B cell (primary cell): Measurements from ENCODE around the gene CD6. TPM values are rescaled to one million over a fixed set of nuclear protein-coding genes. Genes with fewer than 3 reads are reported as not detected.

Experiments used
- ATAC-seq: fragments of 200-7000 bp; cut with Tn5 transposase; one replicate; pipeline ENCODE4 v1.10.0; 2021; ENCODE audit warnings: low read depth, mild to moderate bottlenecking, moderate number of reproducible peaks, moderate library complexity
- CTCF ChIA-PET: fragments of 350-600 bp; sonication (Branson Sonifier 250); formaldehyde crosslinking; loops from one replicate; lab custom pipeline; 2021; ENCODE audit warnings: antibody characterized with exemption, inconsistent platforms; lab: Charles Lee
- POLR2A ChIA-PET: fragments of 350-600 bp; sonication (Branson Sonifier 250); formaldehyde crosslinking; loops from one replicate; lab custom pipeline; 2021; ENCODE audit warnings: antibody characterized with exemption; lab: Charles Lee
- DNase-seq: peaks from one replicate; pipeline ENCODE4 v3.0.0; 2013
- H2AFZ ChIP-seq: 2 replicates; pipeline ENCODE4 v1.6.1; 2012; ENCODE audit warnings: mild to moderate bottlenecking, low read depth, low read length; ENCODE audit not compliant: insufficient read depth, poor library complexity, severe bottlenecking
- H3K27ac ChIP-seq, 2 donors: 1 replicate in 1 of 2; 2 replicates in 1 of 2; pipeline ENCODE4 v1.5.1; 2012 to 2013; ENCODE audit warnings: low read length in 2 of 2, mild to moderate bottlenecking in 2 of 2, moderate library complexity in 1 of 2
- H3K27me3 ChIP-seq, 4 experiments: fragments of 200-600 bp in 1 of 4; sonication (generic) in 1 of 4; replicated peaks in 1 of 4; 1 replicate in 2 of 4; 2 replicates in 2 of 4; pipeline versions ENCODE4 v1.6.1 to v1.7.0; 2013 to 2016; ENCODE audit warnings: low read length in 3 of 4, mild to moderate bottlenecking in 2 of 4, mixed read lengths in 1 of 4, moderate library complexity in 1 of 4; ENCODE audit not compliant: insufficient read depth in 4 of 4, control insufficient read depth in 3 of 4; ENCODE audit errors: control extremely low read depth in 1 of 4
- H3K36me3 ChIP-seq, 2 experiments: replicated peaks in 1 of 2; 1 replicate in 1 of 2; 2 replicates in 1 of 2; pipeline versions ENCODE4 v1.6.1 to v1.7.1; 2013; ENCODE audit warnings: low read length in 1 of 2; ENCODE audit not compliant: insufficient read depth in 2 of 2, control insufficient read depth in 1 of 2; ENCODE audit errors: control extremely low read depth in 1 of 2, extremely low read depth in 1 of 2
- H3K4me1 ChIP-seq, 2 donors: fragments of 200-600 bp in 1 of 2; sonication (generic) in 1 of 2; 1 replicate in 1 of 2; 2 replicates in 1 of 2; pipeline versions ENCODE4 v1.5.1 to v1.6.1; 2013 to 2017; ENCODE audit warnings: low read length in 2 of 2; ENCODE audit not compliant: control insufficient read depth in 2 of 2, insufficient read depth in 2 of 2
- H3K4me2 ChIP-seq: replicated peaks from 2 replicates; pipeline ENCODE3; 2012; ENCODE audit warnings: mild to moderate bottlenecking, low read depth, low read length; ENCODE audit not compliant: poor library complexity, severe bottlenecking
- H3K4me3 ChIP-seq, 5 experiments: fragments of 200-600 bp in 1 of 5; sonication (generic) in 1 of 5; 1 replicate in 3 of 5; 2 replicates in 2 of 5; pipeline versions ENCODE4 v1.5.1 to v1.7.0; 2011 to 2016; ENCODE audit warnings: low read length in 4 of 5, mild to moderate bottlenecking in 4 of 5, low read depth in 2 of 5, control low read depth in 1 of 5, moderate library complexity in 1 of 5; ENCODE audit not compliant: insufficient read depth in 1 of 5; ENCODE audit errors: control extremely low read depth in 1 of 5, extremely low read depth in 1 of 5
- H3K79me2 ChIP-seq: fragments of 200-600 bp; sonication (generic); one replicate; pipeline ENCODE4 v1.6.0; 2016; ENCODE audit warnings: low read length; ENCODE audit not compliant: control insufficient read depth, insufficient read depth
- H3K9ac ChIP-seq: fragments of 200-600 bp; sonication (generic); 2 replicates; pipeline ENCODE4 v1.6.1; 2017; ENCODE audit warnings: mild to moderate bottlenecking, low read length, moderate library complexity
- H3K9me3 ChIP-seq, 3 donors: one replicate each; pipeline versions ENCODE4 v1.6.1 to v1.7.1; 2013; ENCODE audit warnings: low read length in 2 of 3; ENCODE audit not compliant: control insufficient read depth in 2 of 3, insufficient read depth in 1 of 3; ENCODE audit errors: control extremely low read depth in 1 of 3
- H4K20me1 ChIP-seq: 2 replicates; pipeline ENCODE4 v1.6.0; 2012; ENCODE audit warnings: mild to moderate bottlenecking, low read length; ENCODE audit not compliant: insufficient read depth, control insufficient read depth, poor library complexity, severe bottlenecking
- H3K27ac Mint-ChIP-seq: one replicate; pipeline ENCODE4 v1.8.0; 2021; ENCODE audit warnings: mixed read lengths
- H3K27me3 Mint-ChIP-seq: one replicate; pipeline ENCODE4 v1.8.0; 2021; ENCODE audit warnings: mixed read lengths
- H3K4me1 Mint-ChIP-seq: one replicate; pipeline ENCODE4 v1.8.0; 2021; ENCODE audit warnings: mixed read lengths
- H3K4me3 Mint-ChIP-seq: one replicate; pipeline ENCODE4 v1.8.0; 2021; ENCODE audit warnings: mixed read lengths
- H3K9me3 Mint-ChIP-seq: one replicate; pipeline ENCODE4 v1.8.0; 2022; ENCODE audit warnings: mixed read lengths; ENCODE audit not compliant: insufficient read depth
- EZH2 ChIP-seq: IDR thresholded peaks from 2 replicates; pipeline ENCODE4 v1.6.1; 2012; ENCODE audit warnings: borderline replicate concordance, low read depth, mild to moderate bottlenecking, moderate library complexity, low read length; ENCODE audit not compliant: insufficient read depth, poor library complexity, severe bottlenecking
- WGBS: methylation state at CpG from one replicate; pipeline ENCODE4 v1.1.5; 2013; ENCODE audit warnings: missing lambda C conversion rate; ENCODE audit not compliant: insufficient coverage; 5-methylcytosine and 5-hydroxymethylcytosine counted together
- intact Hi-C: fragments of 100-400 bp; cut with micrococcal nuclease; formaldehyde crosslinking; loops from one replicate; pipeline ENCODE4 v1.10.0; 2022
- polyA plus RNA-seq: library from polyadenylated mRNA; depleted of rRNA; stranded (reverse); fragments of >200 nt; gene quantifications from 2 replicates; pipeline ENCODE4 v1.2.3, GENCODE V29; 2012
- total RNA-seq, 2 donors: library from RNA; stranded (reverse); fragments of 120-200 nt in 1 of 2; gene quantifications; 1 replicate in 1 of 2; 2 replicates in 1 of 2; pipeline versions ENCODE4 v1.2.3 to v1.2.4, GENCODE V29; 2013 to 2022
- TF ChIP-seq, protein P1 (sequence below): fragments of 200-600 bp; IDR thresholded peaks from one replicate; pipeline ENCODE4 v1.8.0; 2022; ENCODE audit warnings: antibody characterized with exemption, mild to moderate bottlenecking

CD6 gene
- total and polyA plus RNA-seq, 2 donors (not counting 1 experiment from before 2014, with no cell fraction given), result 9.3 to 13.6 TPM

DNA sequence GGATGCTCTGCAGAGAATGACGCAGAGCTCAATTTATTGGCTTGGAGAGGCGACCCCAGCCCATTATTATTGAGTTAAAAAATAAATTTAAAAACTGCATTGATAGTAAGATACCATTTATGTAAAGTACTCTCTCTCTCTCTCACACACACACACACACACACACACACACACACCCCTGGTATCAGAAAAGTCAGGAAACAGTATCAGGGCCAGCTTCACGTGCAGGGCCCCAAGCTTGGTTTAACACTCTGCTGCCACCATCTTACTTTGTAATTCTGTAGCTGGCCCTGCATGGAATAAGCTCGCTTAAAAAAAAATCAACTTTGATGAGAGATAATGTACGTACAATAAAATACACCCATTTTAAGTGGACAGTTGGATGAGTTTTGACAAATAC is 71.1 kb downstream of the CD6 start:
- H3K4me3 ChIP-seq, result peak overlapping the region in 4 of 5 experiments; percentile 13 to 49 (median 34)
- H3K4me1 ChIP-seq, result peaks cover 15 to 17% of the 10 kb centered on the region in 2 donors
- Mint-ChIP-seq H3K9me3 (no peaks in the 10 kb centered on the region), H3K27ac (peak overlapping the region; percentile 95), H3K27me3 (no peaks in the 10 kb centered on the region), H3K4me1 (peaks cover 29% of the 10 kb centered on the region), H3K4me3 (peak overlapping the region; percentile 88)
- TF ChIP-seq EZH2, result no peak
- TF ChIP-seq, protein P1, sequence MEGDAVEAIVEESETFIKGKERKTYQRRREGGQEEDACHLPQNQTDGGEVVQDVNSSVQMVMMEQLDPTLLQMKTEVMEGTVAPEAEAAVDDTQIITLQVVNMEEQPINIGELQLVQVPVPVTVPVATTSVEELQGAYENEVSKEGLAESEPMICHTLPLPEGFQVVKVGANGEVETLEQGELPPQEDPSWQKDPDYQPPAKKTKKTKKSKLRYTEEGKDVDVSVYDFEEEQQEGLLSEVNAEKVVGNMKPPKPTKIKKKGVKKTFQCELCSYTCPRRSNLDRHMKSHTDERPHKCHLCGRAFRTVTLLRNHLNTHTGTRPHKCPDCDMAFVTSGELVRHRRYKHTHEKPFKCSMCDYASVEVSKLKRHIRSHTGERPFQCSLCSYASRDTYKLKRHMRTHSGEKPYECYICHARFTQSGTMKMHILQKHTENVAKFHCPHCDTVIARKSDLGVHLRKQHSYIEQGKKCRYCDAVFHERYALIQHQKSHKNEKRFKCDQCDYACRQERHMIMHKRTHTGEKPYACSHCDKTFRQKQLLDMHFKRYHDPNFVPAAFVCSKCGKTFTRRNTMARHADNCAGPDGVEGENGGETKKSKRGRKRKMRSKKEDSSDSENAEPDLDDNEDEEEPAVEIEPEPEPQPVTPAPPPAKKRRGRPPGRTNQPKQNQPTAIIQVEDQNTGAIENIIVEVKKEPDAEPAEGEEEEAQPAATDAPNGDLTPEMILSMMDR, result no peak
- H3K27me3 ChIP-seq, result no peaks in the 10 kb centered on the region
- no peaks in the 10 kb centered on the region for H3K36me3 ChIP-seq
- H3K4me2 ChIP-seq, result peak overlapping the region; percentile 71
- H2AFZ ChIP-seq, result peak overlapping the region; percentile 73
- ChIA-PET POLR2A (interaction anchor here (1.0 to 2.0 kb wide), 4 partner anchors 22 to 72 kb away, joined by 4 to 13 read pairs (median 6); no protein-coding TSS in a partner anchor), CTCF (interaction anchor here (0.8 to 3.9 kb wide), 10 partner anchors 28 to 145 kb away, joined by 3 to 15 read pairs (median 4); partner anchors contain the start of gene CD6)
- peak overlapping the region; percentile 84 to 87 for H3K27ac ChIP-seq
- no peaks in the 10 kb centered on the region for H3K79me2 ChIP-seq
- ATAC-seq (peak; percentile 14), DNase-seq (no peak)
- peak overlapping the region; percentile 61 for H3K9ac ChIP-seq
- intact Hi-C loops, result loop anchor here (1.0 kb wide), 1 partner anchor 28 kb away; no protein-coding TSS in a partner anchor
- H4K20me1 ChIP-seq, result no peaks in the 10 kb centered on the region
- no CpG with 5 or more reads among the region's 5 CpGs for WGBS
- H3K9me3 ChIP-seq, result no peaks in the 10 kb centered on the region

DNA sequence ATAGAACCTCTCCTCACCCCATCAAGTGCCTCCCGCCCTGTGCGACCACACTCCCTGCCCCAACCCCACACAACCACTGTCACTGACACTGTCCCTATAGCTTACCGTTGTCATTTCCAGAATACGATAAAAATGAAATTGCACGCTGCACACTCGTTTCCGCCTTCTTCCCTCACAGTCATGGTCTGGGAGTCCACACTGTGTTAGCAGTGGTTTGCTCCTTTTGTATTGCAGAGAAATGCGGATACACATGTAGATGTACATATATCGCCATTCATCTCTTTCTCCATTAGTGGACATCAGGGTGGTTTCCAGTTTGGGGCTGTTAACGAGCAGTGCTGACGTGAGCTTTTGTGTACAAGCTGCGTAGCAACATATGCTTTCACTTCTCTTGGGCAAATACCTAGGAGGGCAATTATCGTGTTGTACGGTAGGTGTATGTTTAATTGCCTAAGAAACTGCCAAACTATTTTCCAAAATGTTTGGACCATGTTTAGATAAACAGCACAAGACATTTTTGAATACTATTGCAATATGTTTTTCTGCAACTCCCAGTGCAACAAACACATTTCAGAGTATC is 71.6 kb downstream of the CD6 start:
- ChIA-PET CTCF (interaction anchor here (1.2 to 3.9 kb wide), 5 partner anchors 28 to 144 kb away, joined by 3 to 15 read pairs (median 9); partner anchors contain the start of gene CD6), POLR2A (interaction anchor here (0.6 to 2.0 kb wide), 3 partner anchors 21 to 137 kb away, joined by 3 to 13 read pairs (median 8); no protein-coding TSS in a partner anchor)
- no peaks in the 10 kb centered on the region for H3K9me3 Mint-ChIP-seq
- Histone ChIP-seq H3K4me3 (peak overlapping the region in 4 of 5 experiments; percentile 13 to 49 (median 34)), H3K27ac (peak overlapping the region; percentile 84 to 87), H2AFZ (peak overlapping the region; percentile 73), H3K27me3 (no peaks in the 10 kb centered on the region), H3K4me1 (peaks cover 15 to 17% of the 10 kb centered on the region in 2 donors), H3K36me3 (no peaks in the 10 kb centered on the region), H3K9ac (peak overlapping the region; percentile 61), H3K4me2 (peak overlapping the region; percentile 71), H4K20me1 (no peaks in the 10 kb centered on the region), H3K9me3 (no peaks in the 10 kb centered on the region), H3K79me2 (no peaks in the 10 kb centered on the region)
- intact Hi-C loops, result loop anchor here (1.0 kb wide), 1 partner anchor 27 kb away; no protein-coding TSS in a partner anchor
- peaks cover 29% of the 10 kb centered on the region for H3K4me1 Mint-ChIP-seq
- 100% methylated on average over 2 of the region's 14 CpGs for WGBS
- DNase-seq (peak; percentile 57), ATAC-seq (peak; percentile 39)
- peak overlapping the region; percentile 88 for H3K4me3 Mint-ChIP-seq
- TF ChIP-seq EZH2, result no peak
- TF ChIP-seq, protein P1, result no peak
- H3K27me3 Mint-ChIP-seq, result no peaks in the 10 kb centered on the region
- peak overlapping the region; percentile 95 for H3K27ac Mint-ChIP-seq
